ENCODE results near the gene ADIPOQ. TPM values are rescaled to one million over a fixed set of nuclear protein-coding genes. Genes with fewer than 3 reads are reported as not detected.
"Not testable (repeated sequence)": the region's sequence is repeated elsewhere in the genome, so short reads cannot be mapped to it uniquely, and the experiment has no call there.

ADIPOQ gene
- total RNA-seq, 2 experiments from 2014 or later, result not detected

- POLR2A ChIA-PET; DNase-seq; H3K4me3 Mint-ChIP-seq; H3K36me3 Mint-ChIP-seq; intact Hi-C loops (cut with micrococcal nuclease); H3K27ac Mint-ChIP-seq; H3K9me3 Mint-ChIP-seq; CTCF ChIA-PET; H3K27me3 Mint-ChIP-seq: not testable (repeated sequence)
- peaks cover 30% of the 10 kb centered on the region for H3K4me1 Mint-ChIP-seq (ENCODE audit: low read depth)
Observed at GRCh38 chr3:186874216-186874615, 31.7 kb downstream of the ADIPOQ start.

GRCh38 chr3:186874841-186875240, 32.3 kb downstream of the ADIPOQ start:
- H3K36me3 Mint-ChIP-seq, result not testable (repeated sequence)

GRCh38 chr3:186875708-186876107, 33.2 kb downstream of the ADIPOQ start:
- CTCF ChIA-PET, result no interaction called here
- H3K4me1 Mint-ChIP-seq (ENCODE audit: low read depth), result peaks cover 32% of the 10 kb centered on the region

More at GRCh38 chr3:186874841-186875240, 32.3 kb downstream of the ADIPOQ start:
- peaks cover 30% of the 10 kb centered on the region for H3K4me1 Mint-ChIP-seq (ENCODE audit: low read depth)
- H3K4me3 Mint-ChIP-seq; CTCF ChIA-PET; DNase-seq; intact Hi-C loops (cut with micrococcal nuclease); H3K27ac Mint-ChIP-seq; POLR2A ChIA-PET; H3K9me3 Mint-ChIP-seq; H3K27me3 Mint-ChIP-seq: not testable (repeated sequence)

GRCh38 chr3:186879781-186880180, 37.3 kb downstream of the ADIPOQ start:
- peak overlapping the region; percentile 90 for H3K27ac Mint-ChIP-seq
- H3K4me1 Mint-ChIP-seq (ENCODE audit: low read depth), result peaks cover 50% of the 10 kb centered on the region
- peaks cover 4% of the 10 kb centered on the region for H3K9me3 Mint-ChIP-seq
- H3K27me3 Mint-ChIP-seq, result no peaks in the 10 kb centered on the region
- DNase-seq, result no peak
- intact Hi-C loops (cut with micrococcal nuclease), result loop anchor here (1.0 to 10.0 kb wide), 2 partner anchors 125 to 925 kb away; no protein-coding TSS in a partner anchor
- no peak overlapping the region for H3K4me3 Mint-ChIP-seq
- no peaks in the 10 kb centered on the region for H3K36me3 Mint-ChIP-seq
- CTCF ChIA-PET, result interaction anchor here (1.0 to 2.5 kb wide), 6 partner anchors 8 to 260 kb away, joined by 3 to 8 read pairs (median 5); partner anchors contain the start of gene RPL39L
- POLR2A ChIA-PET, result interaction anchor here (0.9 to 3.7 kb wide), 9 partner anchors 10 to 345 kb away, joined by 3 to 31 read pairs (median 4); partner anchors contain the start of genes RPL39L and ST6GAL1

More at GRCh38 chr3:186875708-186876107, 33.2 kb downstream of the ADIPOQ start:
- no peak for DNase-seq
- Mint-ChIP-seq H3K36me3 (no peaks in the 10 kb centered on the region), H3K27me3 (no peaks in the 10 kb centered on the region), H3K4me3 (no peak overlapping the region), H3K9me3 (peaks cover 4% of the 10 kb centered on the region), H3K27ac (no peak overlapping the region)
- intact Hi-C loops (cut with micrococcal nuclease), result no loop called here
- POLR2A ChIA-PET, result no interaction called here

- intact Hi-C loops (cut with micrococcal nuclease), result loop anchor here (10.0 kb wide), 1 partner anchor 924 kb away; no protein-coding TSS in a partner anchor
- H3K36me3 Mint-ChIP-seq, result no peaks in the 10 kb centered on the region
- no peak overlapping the region for H3K4me3 Mint-ChIP-seq
- peaks cover 56% of the 10 kb centered on the region for H3K4me1 Mint-ChIP-seq (ENCODE audit: low read depth)
- no peaks in the 10 kb centered on the region for H3K27me3 Mint-ChIP-seq
- ChIA-PET CTCF (interaction anchor here (0.7 to 2.5 kb wide), 7 partner anchors 9 to 263 kb away, joined by 3 to 8 read pairs (median 5); partner anchors contain the start of gene RPL39L), POLR2A (interaction anchor here (0.8 to 3.7 kb wide), 11 partner anchors 8 to 346 kb away, joined by 3 to 31 read pairs (median 4); partner anchors contain the start of genes RPL39L and ST6GAL1)
- peak overlapping the region; percentile 90 for H3K27ac Mint-ChIP-seq
- peak; percentile 22 for DNase-seq
- peaks cover 4% of the 10 kb centered on the region for H3K9me3 Mint-ChIP-seq
Observed at GRCh38 chr3:186880406-186880805, 37.9 kb downstream of the ADIPOQ start.

- Mint-ChIP-seq H3K36me3 (no peaks in the 10 kb centered on the region), H3K9me3 (peaks cover 1% of the 10 kb centered on the region), H3K4me1 (ENCODE audit: low read depth) (peaks cover 63% of the 10 kb centered on the region), H3K27ac (peak overlapping the region; percentile 90), H3K4me3 (peak overlapping the region; percentile 37), H3K27me3 (no peaks in the 10 kb centered on the region)
- ChIA-PET CTCF (interaction anchor here (0.6 to 1.0 kb wide), 5 partner anchors 30 to 856 kb away, joined by 3 to 11 read pairs (median 4); partner anchors contain the start of gene RPL39L), POLR2A (interaction anchor here (0.6 to 3.7 kb wide), 10 partner anchors 13 to 161 kb away, joined by 3 to 31 read pairs (median 5); no protein-coding TSS in a partner anchor)
- intact Hi-C loops (cut with micrococcal nuclease), result loop anchor here (1.0 to 10.0 kb wide), 11 partner anchors 19 to 1907 kb away; no protein-coding TSS in a partner anchor
- DNase-seq, result no peak
Observed at GRCh38 chr3:186882150-186882524, 39.6 kb downstream of the ADIPOQ start.

GRCh38 chr3:186882881-186883685, 40.6 kb downstream of the ADIPOQ start:
- ChIA-PET POLR2A (interaction anchor here (0.7 to 3.7 kb wide), 5 partner anchors 22 to 160 kb away, joined by 3 to 31 read pairs (median 5); partner anchors contain the start of gene ST6GAL1), CTCF (interaction anchor here (0.7 to 1.0 kb wide), 5 partner anchors 23 to 256 kb away, joined by 3 to 11 read pairs (median 4); partner anchors contain the start of gene RPL39L)
- peak; percentile 80 for DNase-seq
- Mint-ChIP-seq H3K36me3 (no peaks in the 10 kb centered on the region), H3K4me3 (peak overlapping the region; percentile 59), H3K4me1 (ENCODE audit: low read depth) (peaks cover 63% of the 10 kb centered on the region), H3K27ac (peak overlapping the region; percentile 90), H3K9me3 (no peaks in the 10 kb centered on the region), H3K27me3 (no peaks in the 10 kb centered on the region)
- intact Hi-C loops (cut with micrococcal nuclease), result loop anchor here (1.0 to 10.0 kb wide), 14 partner anchors 18 to 1906 kb away; partner anchors contain the start of gene RPL39L

- Mint-ChIP-seq H3K27me3 (no peaks in the 10 kb centered on the region), H3K9me3 (no peaks in the 10 kb centered on the region), H3K36me3 (no peaks in the 10 kb centered on the region), H3K4me3 (peak overlapping the region; percentile 59), H3K4me1 (ENCODE audit: low read depth) (peaks cover 63% of the 10 kb centered on the region), H3K27ac (peak overlapping the region; percentile 90)
- ChIA-PET CTCF (interaction anchor here (0.7 kb wide), 2 partner anchors 23 to 46 kb away, joined by 4 read pairs; no protein-coding TSS in a partner anchor), POLR2A (interaction anchor here (0.7 to 3.7 kb wide), 2 partner anchors 23 to 47 kb away, joined by 5 to 31 read pairs; partner anchors contain the start of gene ST6GAL1)
- DNase-seq, result no peak
- intact Hi-C loops (cut with micrococcal nuclease), result loop anchor here (1.0 to 10.0 kb wide), 8 partner anchors 17 to 1905 kb away; partner anchors contain the start of gene RPL39L
Observed at GRCh38 chr3:186883686-186884058, 41.2 kb downstream of the ADIPOQ start.

- DNase-seq, H3K4me3 Mint-ChIP-seq, H3K9me3 Mint-ChIP-seq, H3K27me3 Mint-ChIP-seq, H3K36me3 Mint-ChIP-seq, POLR2A ChIA-PET, H3K27ac Mint-ChIP-seq, CTCF ChIA-PET: not testable (repeated sequence)
- H3K4me1 Mint-ChIP-seq (ENCODE audit: low read depth), result peaks cover 53% of the 10 kb centered on the region
- intact Hi-C loops (cut with micrococcal nuclease), result loop anchor here (10.0 kb wide), 1 partner anchor 920 kb away; no protein-coding TSS in a partner anchor
Observed at GRCh38 chr3:186884868-186885267, 42.4 kb downstream of the ADIPOQ start.

GRCh38 chr3:186886202-186886981, 43.9 kb downstream of the ADIPOQ start:
- POLR2A ChIA-PET, result no interaction called here
- peaks cover 39% of the 10 kb centered on the region for H3K4me1 Mint-ChIP-seq (ENCODE audit: low read depth)
- H3K9me3 Mint-ChIP-seq, result no peaks in the 10 kb centered on the region
- H3K36me3 Mint-ChIP-seq, result no peaks in the 10 kb centered on the region
- DNase-seq, result no peak
- H3K4me3 Mint-ChIP-seq, result no peak overlapping the region
- H3K27me3 Mint-ChIP-seq, result no peaks in the 10 kb centered on the region
- CTCF ChIA-PET, result no interaction called here
- no peak overlapping the region for H3K27ac Mint-ChIP-seq
- intact Hi-C loops (cut with micrococcal nuclease), result loop anchor here (10.0 kb wide), 1 partner anchor 918 kb away; no protein-coding TSS in a partner anchor

GRCh38 chr3:186887507-186887938, 45.0 kb downstream of the ADIPOQ start:
- POLR2A ChIA-PET, H3K27me3 Mint-ChIP-seq, H3K9me3 Mint-ChIP-seq, DNase-seq, H3K36me3 Mint-ChIP-seq, H3K27ac Mint-ChIP-seq, H3K4me3 Mint-ChIP-seq: not testable (repeated sequence)
- intact Hi-C loops (cut with micrococcal nuclease), result loop anchor here (10.0 kb wide), 1 partner anchor 917 kb away; no protein-coding TSS in a partner anchor
- peaks cover 28% of the 10 kb centered on the region for H3K4me1 Mint-ChIP-seq (ENCODE audit: low read depth)
- CTCF ChIA-PET, result interaction anchor here (1.1 kb wide), 1 partner anchor 278 kb away, joined by 3 read pairs; no protein-coding TSS in a partner anchor

All from activated CD4-positive, alpha-beta memory T cell treated with anti-CD3 and anti-CD28 coated beads for 36 hours (primary cell).